Medulla oblongata (tissue), 1 donor: ENCODE measurements around the gene DIAPH2.

Experiments used
- DNase-seq: peaks from one replicate; pipeline ENCODE4 v3.0.0-alpha.2; 2015; ENCODE audit errors: extremely low spot score

The DIAPH2 gene

GRCh38 chrX:97308171-97308570 lies 623.5 kb downstream of the DIAPH2 start:
- no peak for DNase-seq

- DNase-seq, result no peak
Observed at GRCh38 chrX:97309487-97310116, 625.0 kb downstream of the DIAPH2 start.

- DNase-seq, result no peak
Observed at GRCh38 chrX:97310373-97310772, 625.7 kb downstream of the DIAPH2 start.

GRCh38 chrX:97311066-97311778 lies 626.6 kb downstream of the DIAPH2 start:
- DNase-seq, result no peak

- DNase-seq, result no peak
Observed at GRCh38 chrX:97314345-97314744, 629.7 kb downstream of the DIAPH2 start.

GRCh38 chrX:97315939-97316338 lies 631.3 kb downstream of the DIAPH2 start:
- DNase-seq, result no peak

- DNase-seq, result no peak
Observed at GRCh38 chrX:97320305-97320704, 635.7 kb downstream of the DIAPH2 start.

GRCh38 chrX:97322401-97322800 lies 637.8 kb downstream of the DIAPH2 start:
- no peak for DNase-seq

GRCh38 chrX:97326456-97326855 lies 641.8 kb downstream of the DIAPH2 start:
- no peak for DNase-seq

GRCh38 chrX:97328853-97329390 lies 644.3 kb downstream of the DIAPH2 start:
- no peak for DNase-seq

- no peak for DNase-seq
Observed at GRCh38 chrX:97330151-97330550, 645.5 kb downstream of the DIAPH2 start.

- DNase-seq, result no peak
Observed at GRCh38 chrX:97332963-97333362, 648.3 kb downstream of the DIAPH2 start.

- DNase-seq, result no peak
Observed at GRCh38 chrX:97334850-97335249, 650.2 kb downstream of the DIAPH2 start.

- DNase-seq, result no peak
Observed at GRCh38 chrX:97344724-97345123, 660.1 kb downstream of the DIAPH2 start.

GRCh38 chrX:97358941-97359340 lies 674.3 kb downstream of the DIAPH2 start:
- no peak for DNase-seq

GRCh38 chrX:97363843-97364242 lies 679.2 kb downstream of the DIAPH2 start:
- no peak for DNase-seq

- no peak for DNase-seq
Observed at GRCh38 chrX:97366237-97366636, 681.6 kb downstream of the DIAPH2 start.

- no peak for DNase-seq
Observed at GRCh38 chrX:97367125-97367524, 682.5 kb downstream of the DIAPH2 start.

- no peak for DNase-seq
Observed at GRCh38 chrX:97369947-97370346, 685.3 kb downstream of the DIAPH2 start.

- DNase-seq, result no peak
Observed at GRCh38 chrX:97372001-97372766, 687.5 kb downstream of the DIAPH2 start.

GRCh38 chrX:97374266-97374665 lies 689.6 kb downstream of the DIAPH2 start:
- no peak for DNase-seq

GRCh38 chrX:97380200-97380599 lies 695.6 kb downstream of the DIAPH2 start:
- no peak for DNase-seq

- DNase-seq, result no peak
Observed at GRCh38 chrX:97384685-97385084, 700.0 kb downstream of the DIAPH2 start.
